Ascending aorta (tissue), 2 donors: ENCODE measurements around the gene RCAN2. TPM values are rescaled to one million over a fixed set of nuclear protein-coding genes. Genes with fewer than 3 reads are reported as not detected.

Experiments
- DNase-seq, 2 donors: peaks; one replicate each; pipeline ENCODE4 v3.0.0-alpha.2; 2019; ENCODE audit warnings: low spot score in 2 of 2
- H3K27ac ChIP-seq, 2 donors: fragments of 200-600 bp; sonication (generic); one replicate each; pipeline ENCODE4 v1.5.1; 2016 to 2017; ENCODE audit warnings: mild to moderate bottlenecking in 1 of 2
- H3K27me3 ChIP-seq: fragments of 200-600 bp; sonication (generic); one replicate; pipeline ENCODE4 v1.5.1; 2017
- H3K36me3 ChIP-seq, 2 donors: fragments of 200-600 bp; sonication (generic); one replicate each; pipeline ENCODE4 v1.5.1; 2016
- H3K4me1 ChIP-seq, 2 donors: fragments of 200-600 bp; sonication (generic); one replicate each; pipeline ENCODE4 v1.5.1; 2016 to 2017; ENCODE audit warnings: mild to moderate bottlenecking in 1 of 2
- H3K4me3 ChIP-seq, 2 donors: fragments of 200-600 bp; sonication (generic); one replicate each; pipeline ENCODE4 v1.5.1; 2016 to 2017; ENCODE audit warnings: mild to moderate bottlenecking in 1 of 2
- H3K9me3 ChIP-seq, 2 donors: fragments of 200-600 bp; sonication (generic); one replicate each; pipeline ENCODE4 v1.5.1; 2016
- intact Hi-C: fragments of 100-400 bp; cut with DNase I; formaldehyde crosslinking; loops from one replicate; pipeline ENCODE4 v1.15.1; 2023
- total RNA-seq: library from RNA; depleted of rRNA; stranded (reverse); fragments of >200 nt; gene quantifications from one replicate; pipeline ENCODE4 v1.1.0, GENCODE V29; 2016
- TF ChIP-seq, protein P1 (sequence below), 3 experiments: fragments of 200-600 bp in 2 of 3; fragments of 450-650 bp in 1 of 3; sonication (generic) in 2 of 3; IDR thresholded peaks; one replicate each; pipeline ENCODE4 v1.5.1; 2016 to 2019; ENCODE audit warnings: antibody characterized with exemption in 3 of 3, mild to moderate bottlenecking in 1 of 3, moderate library complexity in 1 of 3

RCAN2 gene
- total RNA-seq, 1 donor from 2014 or later = 83.4 TPM

DNA sequence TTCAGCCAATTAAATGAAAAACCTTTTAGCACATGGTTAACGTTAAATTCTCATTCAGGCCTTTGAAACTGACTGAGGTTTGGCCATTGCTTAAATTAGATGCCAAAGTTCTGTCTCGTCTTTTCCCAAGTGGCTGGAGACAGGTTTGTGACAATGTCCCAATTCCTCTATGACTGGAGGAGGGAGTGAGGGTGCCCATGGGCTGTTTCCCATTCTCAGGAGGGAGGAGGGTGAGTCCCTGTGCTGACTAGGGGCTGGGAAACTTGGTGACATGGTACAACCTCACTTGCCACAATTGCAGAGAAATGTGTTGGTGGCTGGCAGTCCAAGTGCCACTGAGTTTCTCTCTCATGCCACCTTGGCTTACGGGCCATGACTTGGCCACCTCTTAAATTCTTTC, 256.5 kb downstream of the RCAN2 start:
- H3K27ac ChIP-seq = peak overlapping the region; percentile 51 to 58
- H3K4me3 ChIP-seq = no peak overlapping the region
- H3K27me3 ChIP-seq = no peaks in the 10 kb centered on the region
- DNase-seq = no peak
- TF ChIP-seq, protein P1, sequence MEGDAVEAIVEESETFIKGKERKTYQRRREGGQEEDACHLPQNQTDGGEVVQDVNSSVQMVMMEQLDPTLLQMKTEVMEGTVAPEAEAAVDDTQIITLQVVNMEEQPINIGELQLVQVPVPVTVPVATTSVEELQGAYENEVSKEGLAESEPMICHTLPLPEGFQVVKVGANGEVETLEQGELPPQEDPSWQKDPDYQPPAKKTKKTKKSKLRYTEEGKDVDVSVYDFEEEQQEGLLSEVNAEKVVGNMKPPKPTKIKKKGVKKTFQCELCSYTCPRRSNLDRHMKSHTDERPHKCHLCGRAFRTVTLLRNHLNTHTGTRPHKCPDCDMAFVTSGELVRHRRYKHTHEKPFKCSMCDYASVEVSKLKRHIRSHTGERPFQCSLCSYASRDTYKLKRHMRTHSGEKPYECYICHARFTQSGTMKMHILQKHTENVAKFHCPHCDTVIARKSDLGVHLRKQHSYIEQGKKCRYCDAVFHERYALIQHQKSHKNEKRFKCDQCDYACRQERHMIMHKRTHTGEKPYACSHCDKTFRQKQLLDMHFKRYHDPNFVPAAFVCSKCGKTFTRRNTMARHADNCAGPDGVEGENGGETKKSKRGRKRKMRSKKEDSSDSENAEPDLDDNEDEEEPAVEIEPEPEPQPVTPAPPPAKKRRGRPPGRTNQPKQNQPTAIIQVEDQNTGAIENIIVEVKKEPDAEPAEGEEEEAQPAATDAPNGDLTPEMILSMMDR (IDR thresholded peaks at IDR 0.05) = no peak
- intact Hi-C loops = no loop called here
- peaks cover 0 to 5% of the 10 kb centered on the region in 2 donors for H3K9me3 ChIP-seq
- peaks cover 0 to 10% of the 10 kb centered on the region in 2 donors for H3K4me1 ChIP-seq
- peaks cover 14 to 39% of the 10 kb centered on the region in 2 donors for H3K36me3 ChIP-seq

GRCh38 chr6:46234156-46234556, 257.1 kb downstream of the RCAN2 start:
- peaks cover 0 to 5% of the 10 kb centered on the region in 2 donors for H3K9me3 ChIP-seq
- H3K36me3 ChIP-seq = peaks cover 14 to 39% of the 10 kb centered on the region in 2 donors
- TF ChIP-seq, protein P1 (IDR thresholded peaks at IDR 0.05) = no peak
- DNase-seq = peak in 1 of 2 donors; percentile 72
- peaks cover 0 to 10% of the 10 kb centered on the region in 2 donors for H3K4me1 ChIP-seq
- H3K27ac ChIP-seq = peak overlapping the region; percentile 51 to 58
- H3K4me3 ChIP-seq = no peak overlapping the region
- intact Hi-C loops = no loop called here
- H3K27me3 ChIP-seq = no peaks in the 10 kb centered on the region

- intact Hi-C loops = no loop called here
- Histone ChIP-seq H3K9me3 (peaks cover 0 to 5% of the 10 kb centered on the region in 2 donors), H3K36me3 (peaks cover 10 to 39% of the 10 kb centered on the region in 2 donors), H3K4me1 (peaks cover 0 to 10% of the 10 kb centered on the region in 2 donors), H3K27me3 (no peaks in the 10 kb centered on the region), H3K4me3 (no peak overlapping the region), H3K27ac (no peak overlapping the region)
- TF ChIP-seq, protein P1 (IDR thresholded peaks at IDR 0.05) = no peak
- DNase-seq = no peak
Measured at GRCh38 chr6:46233129-46233528, 258.1 kb downstream of the RCAN2 start.

DNA sequence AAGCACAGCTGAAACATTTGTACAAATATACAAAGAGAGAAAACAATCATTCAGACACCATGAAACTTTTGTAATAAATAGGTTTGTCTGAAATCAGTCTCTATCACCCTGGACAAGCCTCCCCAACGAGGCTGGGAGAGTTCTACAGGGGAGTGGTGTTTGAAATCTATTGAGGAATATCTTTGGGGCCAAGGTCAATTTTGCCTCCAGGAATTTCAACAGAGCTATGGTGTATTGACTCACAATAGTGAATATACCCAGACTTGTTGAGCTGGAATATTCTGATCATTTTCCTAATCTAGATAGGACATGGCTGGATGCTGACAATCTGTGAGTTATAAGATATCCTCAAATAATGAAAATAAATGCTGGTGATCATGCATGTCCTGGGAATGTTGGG, 269.0 kb downstream of the RCAN2 start:
- intact Hi-C loops = loop anchor here (5.0 kb wide), 2 partner anchors 130 to 270 kb away; partner anchors contain the start of gene RCAN2
- DNase-seq = no peak
- Histone ChIP-seq H3K4me1 (peaks cover 9 to 27% of the 10 kb centered on the region in 2 donors), H3K27me3 (no peaks in the 10 kb centered on the region), H3K9me3 (no peaks in the 10 kb centered on the region), H3K36me3 (peaks cover 0 to 19% of the 10 kb centered on the region in 2 donors), H3K4me3 (no peak overlapping the region), H3K27ac (no peak overlapping the region)
- TF ChIP-seq, protein P1 (IDR thresholded peaks at IDR 0.05) = no peak

DNA sequence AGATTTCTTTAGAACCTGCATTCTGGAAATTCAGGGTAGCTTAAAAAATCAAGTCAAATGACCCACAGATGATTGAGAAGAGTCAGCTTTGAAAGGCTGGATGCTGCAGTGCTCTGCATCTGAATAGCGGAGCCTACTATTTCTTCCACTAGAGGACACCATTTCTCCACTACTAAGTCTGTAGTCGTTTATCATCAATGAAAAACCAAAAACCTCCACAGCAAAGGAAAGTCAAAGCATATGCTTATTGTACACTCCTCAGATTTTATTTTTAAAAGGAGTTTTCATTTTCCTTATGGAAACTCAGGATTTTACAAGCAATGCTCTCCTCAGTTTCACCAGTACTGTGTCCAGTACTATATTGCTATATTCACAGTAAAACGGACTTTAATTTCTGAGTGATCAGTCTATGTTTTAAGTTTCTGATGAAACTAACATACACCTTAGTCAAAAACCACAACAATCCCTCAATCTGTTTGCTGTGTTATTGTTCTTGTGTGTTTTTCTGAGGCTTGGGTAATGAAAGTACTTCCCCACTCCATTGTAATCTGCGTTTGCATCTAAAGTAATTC, 269.9 kb downstream of the RCAN2 start:
- Histone ChIP-seq H3K9me3 (no peaks in the 10 kb centered on the region), H3K4me1 (peaks cover 9 to 36% of the 10 kb centered on the region in 2 donors), H3K27ac (peak overlapping the region in 1 of 2 donors; percentile 97), H3K27me3 (no peaks in the 10 kb centered on the region), H3K36me3 (peaks cover 0 to 19% of the 10 kb centered on the region in 2 donors), H3K4me3 (no peak overlapping the region)
- TF ChIP-seq, protein P1 (IDR thresholded peaks at IDR 0.05) = peak; percentile 70 to 80 (median 71)
- intact Hi-C loops = loop anchor here (2.0 to 5.0 kb wide), 5 partner anchors 129 to 559 kb away; partner anchors contain the start of gene RCAN2
- no peak for DNase-seq
